Ishikawa (cell line): ENCODE results near the gene ABTB2.

Source experiments
- CEBPB ChIP-seq: IDR thresholded peaks from 2 replicates; pipeline ENCODE4 v1.6.1; 2012
- CREB1 ChIP-seq: IDR thresholded peaks from 2 replicates; pipeline ENCODE4 v1.6.1; 2012; ENCODE audit warnings: low read depth
- EGR1 ChIP-seq: IDR thresholded peaks from 2 replicates; pipeline ENCODE4 v1.6.1; 2012
- EP300 ChIP-seq: IDR thresholded peaks from 2 replicates; pipeline ENCODE4 v1.6.1; 2012; ENCODE audit warnings: borderline replicate concordance
- FOXM1 ChIP-seq: IDR thresholded peaks from 2 replicates; pipeline ENCODE4 v1.6.1; 2012; ENCODE audit warnings: low read depth, borderline replicate concordance
- MAX ChIP-seq: IDR thresholded peaks from 2 replicates; pipeline ENCODE4 v1.6.1; 2012
- NFIC ChIP-seq: IDR thresholded peaks from 2 replicates; pipeline ENCODE4 v1.6.1; 2012
- RAD21 ChIP-seq: IDR thresholded peaks from 2 replicates; pipeline ENCODE4 v1.6.1; 2012; ENCODE audit warnings: low read depth
- REST ChIP-seq: IDR thresholded peaks from 2 replicates; pipeline ENCODE4 v1.6.1; 2012; ENCODE audit warnings: low read depth, mild to moderate bottlenecking
- TAF1 ChIP-seq: IDR thresholded peaks from 2 replicates; pipeline ENCODE4 v1.6.1; 2012; ENCODE audit warnings: low read depth, mild to moderate bottlenecking
- TCF12 ChIP-seq: IDR thresholded peaks from 2 replicates; pipeline ENCODE4 v1.6.1; 2012; ENCODE audit warnings: low read depth
- TEAD4 ChIP-seq: IDR thresholded peaks from 2 replicates; pipeline ENCODE4 v1.6.1; 2012
- USF1 ChIP-seq: IDR thresholded peaks from 2 replicates; pipeline ENCODE4 v1.6.1; 2012
- YY1 ChIP-seq: IDR thresholded peaks from 2 replicates; pipeline ENCODE4 v1.6.1; 2012; ENCODE audit warnings: low read depth
- ZBTB7A ChIP-seq: IDR thresholded peaks from 2 replicates; pipeline ENCODE4 v1.6.1; 2012; ENCODE audit warnings: low read depth

Gene ABTB2

GRCh38 chr11:34353881-34354280, 3.9 kb downstream of the ABTB2 start:
- no peak for TF ChIP-seq EP300
- TF ChIP-seq RAD21, result no peak
- TF ChIP-seq TEAD4, result no peak
- no peak for TF ChIP-seq ZBTB7A
- TF ChIP-seq FOXM1, result no peak
- no peak for TF ChIP-seq USF1
- TF ChIP-seq CEBPB, result no peak
- TF ChIP-seq TAF1, result no peak
- no peak for TF ChIP-seq EGR1
- TF ChIP-seq REST, result no peak
- TF ChIP-seq YY1, result no peak
- TF ChIP-seq NFIC, result no peak
- TF ChIP-seq MAX, result no peak
- no peak for TF ChIP-seq TCF12
- TF ChIP-seq CREB1, result no peak

GRCh38 chr11:34351687-34352469, 5.9 kb downstream of the ABTB2 start:
- TF ChIP-seq FOXM1, result no peak
- no peak for TF ChIP-seq TCF12
- TF ChIP-seq EP300, result no peak
- no peak for TF ChIP-seq EGR1
- no peak for TF ChIP-seq CEBPB
- TF ChIP-seq TEAD4, result no peak
- TF ChIP-seq TAF1, result no peak
- no peak for TF ChIP-seq REST
- TF ChIP-seq USF1, result no peak
- TF ChIP-seq ZBTB7A, result no peak
- TF ChIP-seq RAD21, result no peak
- no peak for TF ChIP-seq NFIC
- TF ChIP-seq YY1, result no peak
- no peak for TF ChIP-seq CREB1
- TF ChIP-seq MAX, result no peak

- TF ChIP-seq CEBPB (no peak), TEAD4 (no peak), EGR1 (no peak), REST (no peak), TAF1 (no peak), TCF12 (no peak), NFIC (no peak), USF1 (no peak), YY1 (no peak)
Measured at GRCh38 chr11:34351051-34351450, 6.8 kb downstream of the ABTB2 start.

- TF ChIP-seq YY1, result no peak
- no peak for TF ChIP-seq TEAD4
- no peak for TF ChIP-seq REST
- TF ChIP-seq EP300, result no peak
- no peak for TF ChIP-seq TAF1
- TF ChIP-seq ZBTB7A, result no peak
- TF ChIP-seq CEBPB, result no peak
- no peak for TF ChIP-seq USF1
- TF ChIP-seq EGR1, result no peak
- TF ChIP-seq CREB1, result no peak
Measured at GRCh38 chr11:34349882-34350281, 7.9 kb downstream of the ABTB2 start.
